ENCODE data around the gene MARCHF6.
"Not testable (repeated sequence)": the region's sequence is repeated elsewhere in the genome, so short reads cannot be mapped to it uniquely, and the experiment has no call there.

MARCHF6 gene, protein sequence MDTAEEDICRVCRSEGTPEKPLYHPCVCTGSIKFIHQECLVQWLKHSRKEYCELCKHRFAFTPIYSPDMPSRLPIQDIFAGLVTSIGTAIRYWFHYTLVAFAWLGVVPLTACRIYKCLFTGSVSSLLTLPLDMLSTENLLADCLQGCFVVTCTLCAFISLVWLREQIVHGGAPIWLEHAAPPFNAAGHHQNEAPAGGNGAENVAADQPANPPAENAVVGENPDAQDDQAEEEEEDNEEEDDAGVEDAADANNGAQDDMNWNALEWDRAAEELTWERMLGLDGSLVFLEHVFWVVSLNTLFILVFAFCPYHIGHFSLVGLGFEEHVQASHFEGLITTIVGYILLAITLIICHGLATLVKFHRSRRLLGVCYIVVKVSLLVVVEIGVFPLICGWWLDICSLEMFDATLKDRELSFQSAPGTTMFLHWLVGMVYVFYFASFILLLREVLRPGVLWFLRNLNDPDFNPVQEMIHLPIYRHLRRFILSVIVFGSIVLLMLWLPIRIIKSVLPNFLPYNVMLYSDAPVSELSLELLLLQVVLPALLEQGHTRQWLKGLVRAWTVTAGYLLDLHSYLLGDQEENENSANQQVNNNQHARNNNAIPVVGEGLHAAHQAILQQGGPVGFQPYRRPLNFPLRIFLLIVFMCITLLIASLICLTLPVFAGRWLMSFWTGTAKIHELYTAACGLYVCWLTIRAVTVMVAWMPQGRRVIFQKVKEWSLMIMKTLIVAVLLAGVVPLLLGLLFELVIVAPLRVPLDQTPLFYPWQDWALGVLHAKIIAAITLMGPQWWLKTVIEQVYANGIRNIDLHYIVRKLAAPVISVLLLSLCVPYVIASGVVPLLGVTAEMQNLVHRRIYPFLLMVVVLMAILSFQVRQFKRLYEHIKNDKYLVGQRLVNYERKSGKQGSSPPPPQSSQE

GRCh38 chr5:10353241-10354047 is at the start of gene MARCHF6:
Gene MARCHF6, plus strand, starts transcription at chr5:10353695. Its CDS starts 204 bp downstream, at chr5:10353899.
- DNase-seq: peak; percentile 53 to 95 (median 87)

DNA sequence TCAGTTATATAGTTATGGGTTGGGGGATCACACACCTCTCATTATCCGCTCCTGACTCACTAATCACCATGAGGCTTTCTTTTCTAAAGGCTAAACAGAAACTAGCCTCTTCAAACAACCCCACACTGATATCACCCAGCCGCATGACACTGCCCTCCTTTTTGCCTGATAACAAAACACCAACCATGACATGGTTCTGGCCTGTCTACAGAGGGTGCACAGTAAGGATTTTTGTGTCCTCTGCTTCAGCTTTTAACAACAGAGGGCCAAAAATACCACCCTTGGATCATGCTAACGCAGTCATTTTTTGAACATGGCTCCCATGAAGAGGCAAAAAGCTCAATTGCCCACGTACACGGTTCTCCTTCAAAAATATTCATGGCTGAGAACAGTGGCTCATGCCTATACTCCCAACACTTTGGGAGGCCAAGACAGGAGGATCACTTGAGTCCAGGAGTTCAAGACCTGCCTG is 49.8 kb upstream of the MARCHF6 start:
- no peak for DNase-seq

DNA sequence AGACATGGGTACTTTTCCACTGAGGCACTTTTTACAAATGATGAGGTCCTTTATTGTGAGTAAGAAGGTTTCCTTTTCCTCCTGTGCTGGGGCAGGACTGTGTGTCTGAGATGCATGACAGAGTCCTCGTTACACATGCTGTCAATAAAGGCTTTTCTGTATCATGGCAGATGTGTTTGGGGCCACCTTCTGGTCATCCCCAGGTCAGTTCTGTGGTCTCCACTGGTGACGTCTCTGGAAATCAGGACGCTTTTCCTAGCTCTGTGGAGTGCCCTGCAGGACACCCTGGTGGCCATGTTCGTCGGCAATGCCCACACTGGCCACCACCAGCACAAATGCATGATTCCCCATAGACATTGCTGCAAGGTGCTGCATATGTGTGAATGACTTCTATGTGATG is 48.6 kb upstream of the MARCHF6 start:
- DNase-seq: no peak

DNA sequence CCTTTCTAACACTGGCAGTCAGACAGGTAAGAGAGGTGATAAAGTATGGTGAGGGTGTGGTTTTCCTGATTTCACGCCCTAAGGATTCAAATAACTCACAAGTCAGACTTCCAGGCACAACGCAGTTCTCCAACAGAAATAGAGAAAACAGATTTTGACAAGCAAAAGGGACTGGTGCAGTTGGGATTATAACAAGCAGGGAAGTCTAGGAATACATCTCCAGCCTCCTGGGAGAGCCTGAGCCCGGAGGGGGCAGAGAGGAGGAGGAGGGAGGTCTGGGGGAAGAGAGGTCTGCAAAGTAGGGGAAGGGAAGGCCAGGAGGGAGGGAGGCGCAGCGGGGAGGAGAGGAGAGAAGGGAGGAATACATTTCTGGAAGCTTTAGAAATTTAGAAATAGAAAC is 47.4 kb upstream of the MARCHF6 start:
- DNase-seq: no peak

DNA sequence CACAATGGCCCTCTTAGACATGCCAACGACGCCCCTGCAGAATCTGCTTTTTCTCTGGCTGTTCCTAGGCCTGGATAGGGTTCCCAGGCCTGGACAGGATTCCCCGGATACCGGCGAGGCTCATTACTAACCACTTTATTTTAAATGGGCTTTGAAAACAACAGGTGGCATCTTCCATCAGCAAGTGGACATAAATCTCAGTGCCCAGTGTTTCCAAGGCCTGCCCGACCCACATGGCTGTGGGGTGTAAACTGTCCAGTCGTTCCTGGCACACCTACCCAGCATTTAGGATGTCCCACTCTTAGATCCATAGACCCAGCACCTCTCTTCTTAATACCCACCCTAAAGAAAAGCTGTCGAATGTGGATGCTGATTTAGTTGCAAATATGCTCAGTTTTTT is 46.7 kb upstream of the MARCHF6 start:
- DNase-seq: peak in 1 of 51 donors; percentile 52

- peak in 34 of 51 donors; percentile 11 to 56 (median 30) for DNase-seq
Measured at GRCh38 chr5:10307206-10308148, 46.0 kb upstream of the MARCHF6 start, which contains the start of gene CMBL. Gene CMBL, minus strand, starts transcription at chr5:10307902. Its CDS starts 17,140 bp downstream, at chr5:10290762.

DNA sequence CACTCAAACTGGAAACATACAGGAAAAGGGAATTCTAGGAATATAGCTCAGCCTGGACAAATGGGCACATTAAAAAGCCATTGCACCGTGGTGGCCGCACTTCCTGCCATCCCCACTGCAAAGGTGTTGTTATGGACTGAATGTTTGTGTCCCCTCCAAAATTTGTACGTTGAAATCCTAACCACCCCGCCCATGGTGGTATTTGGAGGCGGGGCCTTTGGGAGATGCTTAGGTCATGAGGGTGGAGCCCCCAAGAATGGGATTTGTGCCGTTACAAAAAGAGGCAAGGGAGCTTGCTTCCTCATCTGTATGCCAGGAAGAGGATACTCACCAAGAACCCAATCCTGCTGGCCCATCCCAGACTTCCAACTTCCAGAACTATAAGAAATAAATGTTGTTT is 44.7 kb upstream of the MARCHF6 start:
- no peak for DNase-seq

DNA sequence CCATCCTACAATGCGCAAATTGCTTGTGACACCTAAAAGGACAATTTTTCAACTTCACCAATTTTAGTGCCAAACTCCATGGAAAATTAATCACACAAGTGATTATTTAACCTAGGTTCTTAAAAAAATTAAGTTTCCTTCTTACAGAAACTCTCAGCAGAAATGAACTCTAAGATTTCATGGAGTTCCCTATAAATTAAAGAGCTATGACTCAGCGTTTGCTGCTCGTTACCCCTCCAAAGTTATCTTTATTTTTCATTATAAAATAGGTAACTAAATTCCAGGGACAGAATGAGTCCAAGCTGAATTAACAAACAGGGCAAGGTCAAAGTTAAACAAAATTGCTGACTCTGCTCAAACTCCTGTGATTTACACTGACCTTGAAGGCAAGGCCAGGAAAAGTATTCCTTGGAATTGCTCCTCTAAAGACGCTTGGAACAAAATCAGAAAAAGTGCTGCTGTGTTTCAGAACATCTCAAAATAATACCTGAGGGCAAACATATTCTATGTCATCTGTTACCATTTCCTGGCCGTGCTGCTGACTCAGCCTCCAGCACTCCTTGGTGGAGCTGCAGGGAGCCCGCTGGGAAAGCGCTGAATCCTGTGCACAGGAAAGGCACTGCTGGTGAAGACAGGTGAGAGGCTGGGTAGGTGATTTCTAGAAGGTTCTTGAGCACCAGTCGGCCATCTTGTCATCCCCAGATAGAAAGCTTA is 43.3 kb upstream of the MARCHF6 start:
- DNase-seq: no peak

DNA sequence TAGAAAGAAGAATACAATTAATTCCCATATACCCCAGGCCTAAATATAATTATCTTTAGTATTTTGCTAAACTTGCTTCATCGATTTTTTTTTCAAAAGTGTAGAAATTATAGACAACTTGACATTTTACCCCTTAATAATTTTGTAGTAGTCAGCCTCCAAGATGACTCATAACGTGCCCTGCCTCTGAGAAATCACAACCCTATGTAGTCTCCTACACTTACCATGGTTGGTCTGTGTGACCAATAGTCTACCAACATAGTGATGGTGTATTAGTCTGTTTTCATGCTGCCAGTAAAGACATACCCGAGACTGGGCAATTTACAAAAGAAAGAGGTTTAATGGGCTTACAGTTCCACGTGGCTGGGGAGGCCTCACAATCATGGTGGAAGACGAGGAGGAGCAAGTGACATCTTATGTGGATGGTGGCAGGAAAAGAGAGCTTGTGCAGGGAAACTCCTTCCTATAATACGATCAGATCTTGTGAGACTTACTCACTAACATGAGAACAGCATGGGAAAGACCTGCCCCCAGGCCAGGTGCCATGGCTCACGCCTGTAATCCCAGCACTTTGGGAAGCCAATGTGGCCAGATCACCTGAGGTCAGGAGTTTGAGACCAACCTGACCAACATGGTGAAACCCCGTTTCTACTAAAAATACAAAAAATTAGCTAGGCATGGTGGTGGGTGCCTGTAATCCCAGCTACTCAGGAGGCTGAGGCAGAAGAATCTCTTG is 42.5 kb upstream of the MARCHF6 start:
- not testable (repeated sequence) for DNase-seq

- no peak for DNase-seq
Measured at GRCh38 chr5:10311595-10312425, 41.7 kb upstream of the MARCHF6 start.

DNA sequence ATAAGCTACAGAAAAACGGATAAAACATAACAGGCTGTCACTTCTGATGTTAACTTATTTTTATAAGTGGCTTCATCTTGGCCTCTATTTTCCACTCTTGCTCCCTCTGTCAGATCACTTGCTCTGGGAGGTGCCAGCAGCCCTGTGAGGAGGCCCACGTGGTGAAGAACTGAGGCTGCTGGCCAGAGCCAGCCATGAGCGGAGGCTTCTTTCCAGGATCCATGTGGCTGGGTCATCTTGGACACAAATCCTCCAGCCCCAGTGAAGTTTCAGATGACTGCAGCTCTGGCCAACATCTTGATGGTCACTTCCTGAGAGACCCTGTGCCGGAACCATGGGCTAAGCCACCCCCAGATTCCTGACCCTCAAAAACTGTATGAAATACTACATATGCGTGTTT is 38.3 kb upstream of the MARCHF6 start:
- DNase-seq: peak in 4 of 51 donors; percentile 3 to 37 (median 22)

DNA sequence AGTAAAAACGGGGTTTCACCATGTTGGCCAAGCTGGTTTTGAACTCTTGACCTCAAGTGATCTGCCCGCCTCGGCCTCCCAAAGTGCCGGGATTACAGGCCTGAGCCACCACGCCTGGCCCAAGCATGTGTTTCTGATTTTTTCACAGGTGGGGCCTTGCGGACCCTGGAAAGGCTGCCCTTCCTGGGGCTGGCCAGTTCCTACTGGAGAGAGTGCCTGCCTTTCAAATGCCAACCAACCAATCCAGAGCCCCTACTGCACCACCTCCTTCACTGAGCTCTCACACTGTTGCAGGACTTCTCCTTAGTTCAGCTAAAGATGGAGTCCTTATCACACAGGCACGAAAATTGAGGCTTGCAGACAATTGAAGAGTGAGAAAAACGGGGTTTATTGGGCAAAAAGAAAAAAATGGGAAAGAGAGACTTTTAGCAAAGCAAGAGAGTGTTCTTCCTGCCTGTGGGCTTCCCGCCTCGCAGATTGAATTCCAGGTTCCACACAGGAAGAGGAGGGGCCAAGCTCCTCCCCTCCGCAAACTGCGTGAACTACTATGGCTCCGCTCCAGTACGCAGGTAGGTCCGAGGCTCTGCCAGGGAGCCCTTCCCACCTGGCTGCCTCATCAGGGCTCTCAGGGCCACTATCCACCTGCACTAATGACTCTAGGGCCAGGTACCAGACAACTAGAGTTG is 37.5 kb upstream of the MARCHF6 start:
- DNase-seq: no peak

DNA sequence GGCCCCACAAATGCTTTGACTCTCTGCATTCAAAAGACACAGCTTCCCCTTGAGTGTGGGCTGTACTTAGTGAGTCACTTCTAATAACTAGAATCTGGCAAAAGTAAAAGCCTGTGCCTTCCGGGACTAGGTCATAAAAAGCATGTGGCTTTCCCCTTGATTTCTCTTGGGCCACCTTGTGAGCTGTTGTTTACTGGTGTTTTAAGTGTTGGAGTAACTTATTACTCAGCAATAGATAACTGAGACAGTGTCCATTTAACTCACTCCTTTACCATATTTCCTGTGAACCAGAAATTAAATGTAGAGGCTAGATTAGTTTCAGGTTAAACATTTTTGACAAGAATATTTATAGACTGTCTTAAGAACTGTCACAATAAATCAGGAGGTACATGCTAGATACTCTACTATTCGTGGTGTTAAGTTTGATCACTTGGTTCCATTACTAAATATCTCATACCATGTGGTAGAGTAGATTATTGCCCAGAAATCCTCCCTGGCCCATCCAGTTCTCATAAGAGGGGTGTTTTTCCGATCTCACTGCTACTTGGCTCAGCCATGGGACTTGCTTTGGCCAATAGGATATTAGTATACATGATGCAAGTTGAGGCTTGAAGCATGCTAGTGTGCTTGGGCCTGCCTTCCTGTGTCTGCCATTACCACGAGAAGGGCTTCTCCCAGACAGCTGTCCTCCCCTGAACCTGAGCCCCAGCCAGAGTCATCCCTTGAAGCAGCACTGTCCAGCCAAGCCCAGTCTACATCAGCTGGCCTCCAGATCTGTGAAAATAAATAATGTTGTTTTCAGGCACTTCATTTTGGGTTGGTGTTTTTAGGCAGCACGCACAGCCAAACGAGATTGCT is 35.4 kb upstream of the MARCHF6 start:
- no peak for DNase-seq

GRCh38 chr5:10319202-10319851 is 34.2 kb upstream of the MARCHF6 start:
- no peak for DNase-seq

GRCh38 chr5:10320793-10321192 is 32.7 kb upstream of the MARCHF6 start:
- no peak for DNase-seq

DNA sequence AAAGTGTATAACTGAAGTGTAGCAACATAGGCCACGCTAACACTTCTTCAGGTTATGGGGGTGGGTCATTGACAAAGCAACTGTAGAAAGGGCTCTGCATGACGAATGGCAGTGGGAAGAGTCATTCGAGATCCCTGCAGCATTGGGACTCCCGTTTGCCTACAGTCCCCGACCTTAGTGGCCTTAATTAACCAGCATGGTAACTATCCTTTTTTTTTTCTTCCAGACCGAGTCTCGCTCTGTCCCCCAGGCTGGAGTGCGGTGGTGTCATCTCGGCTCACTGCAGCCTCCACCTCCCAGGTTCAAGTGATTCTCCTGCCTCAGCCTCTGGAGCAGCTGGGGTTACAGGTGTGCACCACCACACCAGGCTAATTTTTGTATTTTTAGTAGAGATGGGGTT is 31.6 kb upstream of the MARCHF6 start:
- DNase-seq: no peak
